ENCODE measurements around the gene CACNA2D3.

- peak in 1 of 3 experiments; percentile 18 for TF ChIP-seq CTCF (optimal IDR thresholded peaks at IDR 0.05 in 1 of 3, IDR thresholded peaks at IDR 0.05 in 1 of 3, conservative IDR thresholded peaks at IDR 0.05 in 1 of 3; ENCODE audit: extremely low read depth in 1 of 3, insufficient read depth in 2 of 3, low read length in 3 of 3)
- no peak for TF ChIP-seq EZH2 (IDR thresholded peaks at IDR 0.05; ENCODE audit: low read length)
Measured at GRCh38 chr3:54905261-54905888, 783.0 kb downstream of the CACNA2D3 start.
